Endometrial microvascular endothelial cells (primary cell): ENCODE results near the gene HAUS6. TPM values are rescaled to one million over a fixed set of nuclear protein-coding genes. Genes with fewer than 3 reads are reported as not detected.
"Not testable (repeated sequence)": the region's sequence is repeated elsewhere in the genome, so short reads cannot be mapped to it uniquely, and the experiment has no call there.

Experiments
- in situ Hi-C: cut with HindIII; loops from 2 replicates; pipeline ENCODE4 v1.10.0; 2017; ENCODE audit warnings: low sequenced_read_pairs, low pct_unique_long_range_greater_than_20kb; ENCODE audit errors: inconsistent ontology term
- total RNA-seq: library from RNA; depleted of rRNA; stranded (reverse); fragments of >200 nt; gene quantifications from one replicate; pipeline ENCODE4 v1.2.3, GENCODE V29; 2015; ENCODE audit errors: inconsistent ontology term

HAUS6 gene
- total RNA-seq, 1 donor from 2014 or later: 16.1 TPM

DNA sequence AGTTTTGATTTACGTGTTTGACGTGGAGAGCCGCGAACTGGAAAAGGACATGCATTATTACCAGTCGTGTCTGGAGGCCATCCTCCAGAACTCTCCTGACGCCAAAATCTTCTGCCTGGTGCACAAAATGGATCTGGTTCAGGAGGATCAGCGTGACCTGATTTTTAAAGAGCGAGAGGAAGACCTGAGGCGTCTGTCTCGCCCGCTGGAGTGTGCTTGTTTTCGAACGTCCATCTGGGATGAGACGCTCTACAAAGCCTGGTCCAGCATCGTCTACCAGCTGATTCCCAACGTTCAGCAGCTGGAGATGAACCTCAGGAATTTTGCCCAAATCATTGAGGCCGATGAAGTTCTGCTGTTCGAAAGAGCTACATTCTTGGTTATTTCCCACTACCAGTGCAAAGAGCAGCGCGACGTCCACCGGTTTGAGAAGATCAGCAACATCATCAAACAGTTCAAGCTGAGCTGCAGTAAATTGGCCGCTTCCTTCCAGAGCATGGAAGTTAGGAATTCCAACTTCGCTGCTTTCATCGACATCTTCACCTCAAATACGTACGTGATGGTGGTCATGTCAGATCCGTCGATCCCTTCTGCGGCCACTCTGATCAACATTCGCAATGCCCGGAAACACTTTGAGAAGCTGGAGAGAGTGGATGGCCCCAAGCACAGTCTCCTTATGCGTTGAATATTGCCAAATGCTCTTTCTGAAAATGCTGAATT is 52.6 kb downstream of the HAUS6 start:
- in situ Hi-C loops: no loop called here

DNA sequence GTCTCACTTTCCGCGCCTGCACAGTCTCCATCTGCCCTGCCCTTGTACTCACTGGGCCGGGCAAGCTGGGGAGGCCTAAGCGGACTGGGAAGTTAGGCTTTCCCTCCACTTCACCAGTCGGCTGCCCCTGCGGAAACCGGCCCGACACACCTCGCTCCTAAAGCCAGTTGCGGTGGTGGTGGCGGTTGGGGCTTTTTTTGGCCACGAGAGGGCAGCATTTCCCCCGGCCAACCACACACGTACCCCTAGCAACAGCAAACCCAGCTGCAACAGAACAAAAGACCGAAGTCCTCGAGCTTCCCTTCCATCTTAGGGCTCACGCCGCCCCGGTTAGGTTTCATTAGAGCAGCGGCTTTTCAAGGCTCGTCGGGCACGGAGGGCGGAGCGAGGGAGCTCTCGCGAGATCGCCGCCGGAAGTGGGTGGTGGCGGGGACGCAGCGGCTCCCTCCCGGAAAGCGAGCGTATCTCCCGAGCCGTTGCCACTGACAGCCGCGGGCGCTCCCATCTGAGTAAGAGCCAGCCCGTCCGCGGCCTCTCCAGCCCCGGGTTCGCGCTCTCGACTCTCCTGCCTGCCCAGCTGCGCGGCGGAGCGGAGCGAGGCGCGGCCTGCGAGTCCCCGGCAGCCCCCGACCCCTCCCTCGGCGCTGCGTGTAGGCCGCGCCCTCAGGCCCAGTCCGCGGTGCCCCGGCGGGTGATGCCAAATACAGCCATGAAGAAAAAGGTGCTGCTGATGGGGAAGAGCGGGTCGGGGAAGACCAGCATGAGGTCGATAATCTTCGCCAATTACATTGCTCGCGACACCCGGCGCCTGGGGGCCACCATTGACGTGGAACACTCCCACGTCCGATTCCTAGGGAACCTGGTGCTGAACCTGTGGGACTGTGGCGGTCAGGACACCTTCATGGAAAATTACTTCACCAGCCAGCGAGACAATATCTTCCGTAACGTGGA is 53.5 kb downstream of the HAUS6 start, which contains the start of gene RRAGA:
Gene RRAGA (plus strand): TSS at position 462 of the 951 bp plus-strand sequence. CDS start 233 bp downstream, at position 695.
- in situ Hi-C loops: no loop called here

DNA sequence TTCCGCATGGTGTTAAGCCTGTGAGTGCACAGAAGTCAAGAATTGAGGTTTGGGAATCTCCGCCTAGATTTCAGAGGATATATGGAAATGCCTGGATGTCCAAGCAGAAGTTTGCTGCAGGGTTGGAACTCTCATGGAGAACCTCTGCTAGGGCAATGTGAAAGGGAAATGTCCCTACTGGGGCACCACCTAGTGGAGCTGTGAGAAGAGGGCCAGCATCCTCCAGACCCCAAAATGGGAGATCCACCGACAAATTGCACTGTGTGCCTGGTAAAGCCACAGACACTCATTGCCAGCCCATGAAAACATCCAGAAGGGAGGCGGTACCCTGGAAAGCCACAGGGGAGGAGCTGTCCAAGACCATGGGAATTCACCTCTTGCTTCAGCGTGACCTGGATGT is 66.1 kb downstream of the HAUS6 start:
- in situ Hi-C loops: no loop called here

DNA sequence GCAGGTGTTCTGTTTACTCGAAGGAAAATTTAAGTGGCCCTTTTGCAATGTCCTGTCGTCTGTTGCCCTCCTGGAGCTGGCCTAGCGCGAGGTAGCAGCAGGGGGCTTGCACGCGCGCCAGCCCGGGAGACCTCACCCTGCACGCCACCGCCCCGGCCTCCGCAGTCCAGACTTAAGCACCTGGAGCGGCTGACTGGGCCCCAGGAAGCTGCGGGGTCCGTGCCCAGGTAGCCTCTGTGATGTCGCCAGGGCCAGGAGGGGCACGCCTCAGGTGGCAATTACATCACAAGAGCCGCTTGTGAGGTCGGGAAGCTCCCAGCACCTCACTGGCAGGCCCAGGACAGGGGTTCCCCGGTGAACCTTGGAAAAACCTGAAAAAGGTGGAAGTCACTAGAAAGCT is 69.7 kb downstream of the HAUS6 start, which contains the start of gene SAXO1:
Gene SAXO1 (minus strand): TSS at position 195 of the 400 bp plus-strand sequence. CDS start 301 bp downstream, outside the sequence.
- in situ Hi-C loops: no loop called here

DNA sequence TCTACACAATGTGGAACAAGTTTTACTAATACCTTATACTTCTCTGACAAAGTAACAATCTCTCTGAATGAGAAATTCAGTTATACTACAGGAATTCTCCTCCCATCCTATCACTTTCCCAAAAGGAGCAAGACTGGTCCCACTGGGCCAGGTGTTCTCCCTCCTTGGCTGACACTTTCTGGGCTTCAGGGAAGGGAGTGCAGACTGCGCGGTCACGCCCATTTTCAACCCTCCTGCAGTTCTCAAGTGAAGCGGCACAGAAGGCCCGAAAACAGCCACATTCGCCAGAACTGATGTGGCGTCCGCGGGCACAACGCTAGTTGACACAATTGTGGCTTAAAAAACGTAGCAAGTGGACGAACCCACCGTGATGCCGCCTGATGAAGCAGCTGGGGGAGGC is 70.3 kb downstream of the HAUS6 start:
- in situ Hi-C loops: no loop called here

DNA sequence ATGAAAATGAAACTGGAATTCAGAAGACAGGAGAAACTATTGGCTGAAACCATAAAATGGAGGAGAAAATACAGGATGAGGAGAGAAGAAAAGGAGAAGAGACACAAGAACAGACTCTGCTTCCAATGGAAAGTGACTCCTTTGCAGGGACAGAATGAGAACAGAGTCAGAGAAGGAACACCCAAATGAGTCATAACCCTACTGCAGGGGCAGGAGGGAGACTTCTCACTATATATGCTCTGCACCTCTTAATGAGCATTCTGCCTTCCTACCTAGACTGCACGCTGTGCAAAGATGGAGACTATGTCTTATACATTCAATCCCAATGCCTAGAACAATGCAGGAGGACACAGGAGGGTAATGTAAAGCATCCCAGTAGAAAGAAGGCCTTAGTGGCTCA is 71.8 kb downstream of the HAUS6 start:
- in situ Hi-C loops: no loop called here

DNA sequence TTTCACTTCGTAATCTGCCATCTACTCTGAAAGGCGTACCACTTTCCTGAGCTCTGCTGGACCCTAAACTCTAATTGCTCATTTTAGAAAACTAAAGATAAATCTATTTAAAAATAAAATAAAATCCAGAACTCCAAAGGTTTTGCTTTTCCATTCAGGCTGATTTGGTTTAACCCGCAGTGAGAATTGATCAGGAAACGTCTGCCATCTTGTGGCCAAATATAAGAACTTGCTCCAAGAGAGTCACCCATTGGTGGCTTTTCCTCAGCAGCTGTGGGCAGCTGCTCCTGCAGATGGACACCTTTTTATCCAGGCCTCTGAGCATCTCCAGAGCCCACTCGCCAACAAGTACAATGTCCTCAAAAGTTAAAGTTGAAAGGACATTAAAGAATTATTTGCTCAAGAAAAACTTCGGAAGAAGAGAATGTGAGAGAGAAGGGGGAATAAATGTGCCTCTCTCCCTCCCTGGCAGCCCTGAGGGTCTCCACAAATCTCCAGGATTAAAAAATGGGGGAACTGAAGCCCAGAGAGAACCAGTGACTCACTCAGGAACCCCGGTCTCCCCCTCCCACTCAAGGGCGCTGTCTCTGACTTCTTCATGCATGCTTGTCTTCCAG is 73.8 kb downstream of the HAUS6 start:
- in situ Hi-C loops: no loop called here

DNA sequence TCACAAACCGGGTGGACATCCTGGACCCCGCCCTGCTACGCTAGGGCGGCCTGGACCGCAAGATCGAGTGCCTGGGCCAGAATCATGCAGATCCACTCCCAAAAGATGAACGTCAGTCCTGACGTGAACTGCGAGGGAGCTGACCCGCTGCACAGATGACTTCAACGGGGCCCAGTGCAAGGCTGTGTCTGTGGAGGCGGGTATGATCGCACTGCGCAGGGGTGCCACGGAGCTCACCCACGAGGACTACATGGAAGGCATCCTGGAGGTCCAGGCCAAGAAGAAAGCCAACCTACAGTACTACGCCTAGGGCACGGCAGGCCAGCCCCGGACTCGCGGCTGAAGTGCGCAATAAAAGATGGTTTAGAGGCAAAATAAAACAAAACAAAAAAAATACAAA is 74.9 kb downstream of the HAUS6 start:
- in situ Hi-C loops: no loop called here

DNA sequence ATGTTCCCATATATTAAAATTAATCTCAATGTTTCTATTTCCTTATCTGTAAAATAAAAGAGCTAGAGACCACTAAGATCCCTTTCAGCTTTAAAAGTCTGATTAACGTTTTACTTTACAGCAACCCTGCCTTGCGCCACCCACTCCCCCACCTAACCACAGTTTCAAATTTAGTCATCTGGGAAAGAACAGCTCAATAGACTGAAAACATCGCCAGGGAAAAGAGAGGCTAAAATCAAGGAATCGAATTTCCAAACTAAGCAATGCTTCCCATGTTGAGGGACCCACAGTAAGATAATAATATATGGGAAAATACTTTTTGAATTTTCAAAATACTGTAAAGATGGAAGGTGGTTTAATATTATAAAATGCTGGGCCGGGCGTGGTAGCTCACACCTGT is 76.3 kb downstream of the HAUS6 start:
- in situ Hi-C loops: no loop called here

DNA sequence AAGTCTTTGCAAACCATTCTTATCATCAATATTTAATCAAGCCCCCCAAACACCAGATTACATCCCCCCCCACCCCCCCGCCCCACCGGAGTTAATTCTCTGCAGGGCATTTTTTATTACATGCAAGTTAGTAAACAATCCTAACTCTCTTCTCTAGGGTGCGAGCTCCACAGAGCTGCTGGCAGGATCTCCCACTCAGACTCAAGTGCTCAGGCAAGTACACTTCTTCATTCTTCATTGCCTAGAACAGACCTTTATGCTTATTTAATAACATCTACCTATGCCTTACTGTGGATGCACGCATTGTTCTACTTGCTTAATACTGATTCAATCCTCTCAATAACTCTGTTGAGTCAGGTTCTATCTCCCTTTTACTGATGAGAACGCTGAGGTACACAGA is 79.6 kb downstream of the HAUS6 start:
- in situ Hi-C loops: no loop called here

DNA sequence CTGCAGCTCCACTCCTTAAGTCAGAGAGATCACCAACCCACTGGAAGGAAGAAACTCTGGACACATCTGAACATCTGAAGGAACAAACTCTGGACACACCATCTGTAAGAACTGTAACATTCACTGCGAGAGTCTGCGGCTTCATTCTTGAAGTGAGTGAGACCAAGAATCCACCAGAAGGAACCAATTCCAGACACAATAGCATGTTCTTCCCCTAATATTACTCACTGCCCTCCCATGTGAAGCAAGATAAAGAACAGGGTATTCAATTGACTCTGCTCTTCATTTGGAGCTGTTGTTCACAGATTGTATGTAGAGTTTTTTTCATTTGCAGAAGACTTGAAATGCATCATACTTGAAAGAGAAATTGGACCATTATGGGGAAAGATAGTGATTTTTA is 80.5 kb downstream of the HAUS6 start:
- in situ Hi-C loops: no loop called here

DNA sequence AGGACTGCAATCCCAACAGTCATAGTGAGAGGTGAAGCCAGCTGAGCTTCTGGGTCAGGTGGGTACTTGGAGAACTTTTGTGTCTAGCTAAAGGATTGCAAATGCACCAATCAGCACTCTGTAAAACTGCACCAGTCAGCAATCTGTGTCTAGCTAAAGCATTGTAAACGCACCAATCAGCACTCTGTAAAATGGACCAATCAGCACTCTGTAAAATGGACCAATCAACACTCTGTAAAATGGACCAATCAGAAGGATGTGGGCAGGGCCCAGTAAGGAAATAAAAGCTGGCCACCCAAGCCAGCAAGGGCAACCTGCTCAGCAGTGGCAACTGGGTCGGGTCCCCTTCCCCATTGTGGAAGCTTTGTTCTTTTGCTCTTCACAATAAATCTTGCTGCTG is 81.1 kb downstream of the HAUS6 start:
- in situ Hi-C loops: not testable (repeated sequence)

DNA sequence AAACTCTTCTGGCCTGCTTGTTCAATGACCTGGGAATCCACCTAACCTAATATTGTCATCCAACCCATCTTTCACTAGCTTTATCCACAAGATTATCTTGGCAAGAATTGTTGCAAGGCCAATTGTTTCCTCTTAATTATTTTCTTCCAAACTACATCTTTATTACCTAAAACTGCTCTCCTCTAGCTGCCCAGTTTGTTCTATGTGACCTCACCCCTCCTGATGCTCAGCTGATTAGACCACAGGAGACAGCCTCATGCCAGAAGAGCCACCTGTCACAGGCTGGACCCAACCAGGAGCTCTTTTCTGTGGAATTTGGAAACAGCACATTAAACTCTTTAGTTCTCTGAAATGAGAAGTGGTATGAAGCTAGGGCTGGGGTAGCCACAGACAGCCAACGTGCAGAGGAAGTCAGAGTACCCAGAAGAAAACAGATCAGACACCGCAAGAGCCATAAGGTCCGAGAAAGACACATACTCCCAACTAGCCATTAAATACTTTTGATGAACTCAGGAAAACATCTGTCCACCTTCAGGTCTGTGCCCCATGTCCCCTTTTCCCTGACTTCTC is 81.7 kb downstream of the HAUS6 start:
- in situ Hi-C loops: no loop called here

DNA sequence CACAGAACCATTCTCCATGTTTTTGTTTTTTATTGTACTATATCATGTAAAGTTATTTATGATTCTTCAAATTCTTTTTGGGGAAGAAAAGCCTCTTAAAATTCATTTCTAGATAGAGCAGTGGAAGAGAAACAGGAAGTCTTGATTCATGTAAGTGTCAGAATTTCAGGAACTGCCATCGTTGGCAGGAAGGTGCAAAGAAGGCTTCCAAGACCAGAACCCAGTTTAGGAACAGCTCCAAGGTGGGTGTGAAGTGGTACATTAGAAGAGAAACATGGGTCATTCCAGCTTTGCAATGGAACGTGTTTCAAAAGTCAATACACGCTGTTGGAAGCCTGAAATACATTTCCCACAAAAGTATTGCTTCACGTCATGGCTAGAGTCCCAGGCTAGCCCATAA is 84.5 kb downstream of the HAUS6 start:
- in situ Hi-C loops: no loop called here

DNA sequence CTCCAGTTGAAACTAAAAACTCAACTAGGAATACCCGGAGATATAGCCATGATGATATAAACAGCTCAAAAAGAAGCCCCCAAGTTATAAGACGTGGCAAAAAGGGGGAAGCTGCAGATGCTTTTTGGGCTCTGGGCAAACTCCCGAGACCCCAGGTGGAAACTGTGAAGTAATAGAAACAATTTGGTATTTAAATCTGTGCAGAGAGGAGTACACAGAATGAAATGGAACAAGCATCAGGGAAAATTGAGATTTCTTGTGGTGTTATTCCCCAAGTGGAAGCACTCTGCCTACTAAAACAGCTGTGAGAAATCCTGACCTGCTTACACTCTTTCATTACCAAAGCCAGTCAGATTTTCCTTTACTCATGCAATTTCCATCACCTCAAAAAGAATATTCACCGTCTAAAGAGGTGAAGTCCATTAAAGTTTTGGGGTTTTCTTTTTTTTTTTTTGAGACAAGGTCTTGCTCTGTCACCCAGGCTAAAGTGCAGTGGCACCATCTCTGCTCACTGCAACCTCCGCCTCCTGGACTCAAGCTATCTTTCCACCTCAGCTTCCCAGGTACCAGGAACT is 93.2 kb downstream of the HAUS6 start:
- in situ Hi-C loops: no loop called here
